Endometrial microvascular endothelial cells (primary cell): Measurements from ENCODE around the gene C20orf204. TPM values are rescaled to one million over a fixed set of nuclear protein-coding genes. Genes with fewer than 3 reads are reported as not detected.

Experiments used
- total RNA-seq: library from RNA; depleted of rRNA; stranded (reverse); fragments of >200 nt; gene quantifications from one replicate; pipeline ENCODE4 v1.2.3, GENCODE V29; 2015; ENCODE audit errors: inconsistent ontology term

The C20orf204 gene
- total RNA-seq, 1 donor from 2014 or later, result 0.93 TPM

Other genes starting within 250 kb of the C20orf204 start
- not detected for gene ZBTB46, start 204.9 kb upstream of the C20orf204 start, total RNA-seq
- not detected for gene ABHD16B, start 174.7 kb upstream of the C20orf204 start, total RNA-seq
- 174 TPM for gene TPD52L2, start 170.9 kb upstream of the C20orf204 start, total RNA-seq
- 76.7 TPM for gene DNAJC5, start 141.1 kb upstream of the C20orf204 start, total RNA-seq
- 19.3 TPM for gene UCKL1, start 79.8 kb upstream of the C20orf204 start, total RNA-seq
- 18.3 TPM for gene ZNF512B, start 66.3 kb upstream of the C20orf204 start, total RNA-seq
- gene SAMD10, start 56.5 kb upstream of the C20orf204 start, total RNA-seq, result 0.09 TPM
- 46.9 TPM for gene PRPF6, start 55.0 kb upstream of the C20orf204 start, total RNA-seq
- 0.37 TPM for gene SOX18, start 13.5 kb downstream of the C20orf204 start, total RNA-seq
- 7.2 TPM for gene TCEA2, start 27.0 kb downstream of the C20orf204 start, total RNA-seq
- gene RGS19, start 43.3 kb downstream of the C20orf204 start, total RNA-seq, result 10.8 TPM
- gene OPRL1, start 43.9 kb downstream of the C20orf204 start, total RNA-seq, result not detected
- gene LKAAEAR1, start 48.2 kb downstream of the C20orf204 start, total RNA-seq, result not detected
- not detected for gene NPBWR2, start 71.4 kb downstream of the C20orf204 start, total RNA-seq
- gene MYT1, start 128.3 kb downstream of the C20orf204 start, total RNA-seq, result not detected
- 33.6 TPM for gene PCMTD2, start 219.6 kb downstream of the C20orf204 start, total RNA-seq